ENCODE results near the gene RAB10.

- TF ChIP-seq ZNF274 (IDR thresholded peaks at IDR 0.05; ENCODE audit: low read depth, low read length) (no peak), YY1 (IDR thresholded peaks at IDR 0.05; ENCODE audit: insufficient read depth, insufficient read length) (no peak), SUZ12 (IDR thresholded peaks at IDR 0.05; ENCODE audit: extremely low read depth, insufficient read depth, insufficient read length) (no peak)
These were observed 150.8 kb downstream of the RAB10 start for GRCh38 chr2:26184555-26185303.

Measured in NT2/D1 (cell line).